ENCODE measurements around the gene ASAP2. TPM values are rescaled to one million over a fixed set of nuclear protein-coding genes. Genes with fewer than 3 reads are reported as not detected.

The ASAP2 gene
- total RNA-seq, 1 experiment from 2014 or later, result 81.7 TPM

DNA sequence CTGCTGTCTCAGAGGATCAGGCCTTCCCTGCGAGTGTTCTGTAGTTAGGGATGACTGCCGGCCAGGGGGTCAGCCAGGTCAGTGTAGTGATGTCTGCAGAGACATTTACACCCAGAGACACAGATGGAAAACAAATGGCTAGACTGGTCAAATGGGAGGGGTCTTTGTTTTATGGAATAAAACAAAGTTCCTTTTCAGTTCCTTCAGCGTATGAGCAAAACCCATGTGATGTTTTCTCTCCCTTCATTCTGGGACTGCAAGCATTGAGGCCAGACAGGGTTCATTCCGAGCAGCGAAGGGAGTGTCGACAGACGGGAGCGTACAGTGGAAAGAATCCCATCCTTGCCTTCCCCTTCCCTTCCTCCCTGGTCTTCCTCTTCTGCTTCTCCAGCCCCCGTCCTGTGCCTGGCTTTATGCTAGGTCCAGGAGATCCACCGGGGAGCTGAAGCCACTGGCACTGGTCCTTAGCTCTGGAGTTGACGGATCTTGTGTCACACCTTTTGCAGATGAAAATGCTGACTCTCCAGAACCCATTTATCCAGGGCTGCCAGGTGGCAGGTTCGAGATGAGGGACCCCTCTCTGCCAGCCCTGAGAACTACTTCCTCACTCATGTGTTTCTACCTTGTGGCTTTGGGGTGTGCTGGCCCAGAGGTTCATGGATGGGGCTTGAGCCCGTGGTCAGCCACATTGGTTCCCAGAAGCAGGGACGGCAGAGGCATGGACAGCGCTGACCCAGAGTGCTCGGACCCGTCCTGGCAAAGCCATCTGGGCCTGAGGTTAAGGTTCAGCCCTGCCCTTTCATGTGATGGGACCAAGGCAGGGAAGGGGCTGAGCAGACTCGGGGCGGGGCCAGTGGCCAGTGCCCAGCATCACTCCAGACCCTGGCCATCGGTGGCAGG, 192.5 kb downstream of the ASAP2 start:
- DNase-seq (ENCODE audit: low read depth), result no peak

DNA sequence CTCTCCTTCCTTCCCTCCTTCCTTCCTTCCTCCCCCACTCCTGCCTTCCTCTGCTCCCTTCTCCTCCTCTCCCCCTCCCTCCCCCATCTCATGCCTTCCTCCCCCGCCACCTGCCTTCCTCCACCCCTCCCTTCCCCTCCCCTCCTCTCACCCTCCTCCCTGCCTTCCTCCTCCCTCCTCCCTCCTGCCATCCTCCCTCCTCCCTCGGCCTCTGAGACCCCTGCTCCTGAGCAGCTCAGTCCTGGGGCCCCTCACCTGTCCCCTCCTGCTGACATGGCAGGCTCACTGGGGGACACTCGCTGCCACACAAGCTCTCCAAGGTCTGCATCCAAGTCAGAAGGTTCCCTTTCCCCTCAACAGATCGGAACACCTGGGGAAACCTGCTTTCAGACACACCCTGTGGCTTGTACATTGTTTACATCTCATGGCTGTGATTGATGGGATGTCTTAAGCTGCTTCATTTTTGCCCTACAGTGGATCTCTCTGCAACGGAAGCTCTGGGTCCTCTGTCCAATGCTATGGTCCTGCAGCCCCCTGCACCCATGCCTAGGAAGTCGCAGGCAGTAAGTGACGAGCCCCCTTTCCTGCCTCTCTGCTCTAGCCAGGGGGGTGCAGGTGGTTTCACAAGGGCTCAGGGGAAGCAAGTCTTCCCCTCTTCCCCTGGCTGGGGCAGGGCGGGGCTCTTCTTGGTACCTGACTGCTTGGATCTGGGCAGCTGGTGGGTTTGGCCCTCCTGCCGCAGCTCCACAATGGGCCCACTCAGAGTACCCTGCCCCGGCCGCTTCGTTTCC, 193.9 kb downstream of the ASAP2 start:
- no peak for DNase-seq (ENCODE audit: low read depth)

DNA sequence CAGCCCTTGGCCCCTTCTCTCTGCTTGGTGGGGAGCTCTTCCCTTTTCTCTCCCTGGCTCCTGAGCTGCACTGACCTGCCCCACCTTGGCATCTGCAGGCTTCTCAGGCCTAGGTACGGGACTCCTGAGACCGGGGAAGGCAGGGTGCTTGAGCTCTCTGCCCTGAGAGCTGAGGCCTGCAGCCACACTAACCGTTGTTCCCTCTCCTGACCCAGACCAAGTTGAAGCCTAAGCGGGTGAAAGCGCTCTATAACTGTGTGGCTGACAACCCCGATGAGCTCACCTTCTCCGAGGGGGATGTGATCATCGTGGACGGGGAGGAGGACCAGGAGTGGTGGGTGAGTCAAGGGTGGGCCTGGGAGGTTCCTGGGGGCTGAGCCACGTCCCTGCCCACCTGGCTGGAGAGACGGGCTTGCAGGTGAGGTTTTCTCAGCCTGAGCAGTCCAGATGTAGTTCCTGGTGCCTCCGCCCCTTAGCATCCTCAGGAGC, 194.5 kb downstream of the ASAP2 start:
- DNase-seq (ENCODE audit: low read depth), result no peak

DNA sequence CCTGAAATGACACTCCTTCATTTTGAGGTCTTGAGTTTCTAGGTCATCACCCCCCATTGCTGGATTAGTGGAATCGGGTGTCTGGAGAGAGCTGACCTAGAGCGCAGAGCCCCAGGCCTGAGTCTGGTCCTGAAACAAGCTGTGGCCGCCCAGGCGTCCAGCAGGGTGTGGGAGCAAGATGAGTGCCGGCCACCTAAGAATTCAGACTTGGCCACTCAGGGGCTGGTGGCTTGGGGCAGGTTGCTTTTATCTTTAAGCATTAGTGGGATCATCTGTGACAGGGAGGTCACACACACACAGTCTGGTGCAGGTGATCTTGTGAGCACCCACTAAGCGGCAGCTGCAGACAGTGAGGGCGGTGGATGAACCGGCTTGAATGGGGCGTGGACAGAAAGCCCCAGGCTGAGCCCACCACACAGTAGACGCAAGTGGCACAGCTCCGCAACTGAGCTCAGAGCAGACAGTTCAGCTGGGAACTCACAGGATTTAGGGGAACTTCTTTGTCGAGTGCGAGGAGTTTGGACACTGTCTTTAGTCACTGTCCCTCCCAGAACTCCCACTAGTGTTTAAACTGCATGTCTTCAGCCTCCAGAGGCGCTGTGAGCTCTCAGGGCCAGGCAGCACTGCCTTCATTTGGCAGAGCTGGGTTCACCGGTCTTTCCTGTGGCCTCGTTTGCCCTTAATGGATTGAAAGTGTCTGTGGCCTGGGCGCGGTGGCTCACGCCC, 195.2 kb downstream of the ASAP2 start:
- DNase-seq (ENCODE audit: low read depth), result no peak

DNA sequence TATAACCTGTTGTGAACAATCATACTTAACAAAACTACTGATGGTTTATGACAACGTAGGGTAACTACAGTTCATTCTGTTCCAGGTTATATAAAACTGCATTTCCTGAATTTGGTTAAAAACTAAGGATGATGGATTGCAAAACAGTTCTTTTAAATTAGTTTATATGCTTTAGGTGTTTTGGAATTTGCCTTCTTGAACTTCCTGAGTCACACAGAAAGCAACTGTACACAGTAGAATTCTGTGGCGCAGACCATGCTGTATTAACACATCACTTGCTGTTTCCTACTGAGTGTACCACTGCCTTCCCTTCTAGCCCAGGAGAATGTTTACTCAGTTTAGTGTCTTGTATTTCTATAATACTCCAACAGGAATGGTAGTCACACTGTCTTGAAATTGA, 197.3 kb downstream of the ASAP2 start:
- no peak for DNase-seq (ENCODE audit: low read depth)

DNA sequence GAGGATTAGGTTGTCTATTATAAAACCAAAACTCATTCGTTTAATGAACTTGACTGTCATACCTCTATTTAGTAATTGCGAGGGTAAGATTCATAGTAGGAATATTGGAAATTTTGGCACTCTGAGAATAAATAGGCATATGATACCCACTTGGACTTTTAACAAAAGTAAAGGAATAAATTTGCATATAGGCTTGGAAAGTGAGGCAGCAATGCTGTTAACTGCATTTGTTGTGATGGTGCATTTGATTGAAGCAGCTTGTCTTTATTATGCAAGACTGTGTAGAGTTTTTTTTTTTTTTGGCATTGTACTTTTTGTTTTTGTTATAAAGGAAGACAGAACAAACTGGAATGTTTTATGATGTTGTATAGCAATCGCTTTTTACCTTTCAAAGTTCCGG, 197.8 kb downstream of the ASAP2 start:
- no peak for DNase-seq (ENCODE audit: low read depth)

DNA sequence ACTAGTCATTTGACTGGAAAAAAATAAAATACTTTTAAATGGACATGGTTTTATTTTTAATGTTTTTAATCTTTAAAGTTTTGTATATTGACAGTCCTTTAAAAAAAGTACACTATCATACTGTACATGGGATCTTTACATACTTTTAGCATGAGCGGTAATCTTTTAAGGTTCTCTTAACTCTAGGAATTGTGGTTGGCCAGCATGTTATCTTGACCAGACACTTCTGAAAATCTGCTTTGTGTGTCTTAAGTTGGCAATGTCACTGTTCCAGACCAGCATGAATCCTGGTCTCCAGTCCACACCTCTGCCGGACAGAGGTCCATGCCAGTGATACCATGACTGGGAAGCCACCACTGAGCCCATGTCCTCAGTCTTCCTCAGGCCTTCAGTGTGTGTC, 199.0 kb downstream of the ASAP2 start:
- no peak for DNase-seq (ENCODE audit: low read depth)

DNA sequence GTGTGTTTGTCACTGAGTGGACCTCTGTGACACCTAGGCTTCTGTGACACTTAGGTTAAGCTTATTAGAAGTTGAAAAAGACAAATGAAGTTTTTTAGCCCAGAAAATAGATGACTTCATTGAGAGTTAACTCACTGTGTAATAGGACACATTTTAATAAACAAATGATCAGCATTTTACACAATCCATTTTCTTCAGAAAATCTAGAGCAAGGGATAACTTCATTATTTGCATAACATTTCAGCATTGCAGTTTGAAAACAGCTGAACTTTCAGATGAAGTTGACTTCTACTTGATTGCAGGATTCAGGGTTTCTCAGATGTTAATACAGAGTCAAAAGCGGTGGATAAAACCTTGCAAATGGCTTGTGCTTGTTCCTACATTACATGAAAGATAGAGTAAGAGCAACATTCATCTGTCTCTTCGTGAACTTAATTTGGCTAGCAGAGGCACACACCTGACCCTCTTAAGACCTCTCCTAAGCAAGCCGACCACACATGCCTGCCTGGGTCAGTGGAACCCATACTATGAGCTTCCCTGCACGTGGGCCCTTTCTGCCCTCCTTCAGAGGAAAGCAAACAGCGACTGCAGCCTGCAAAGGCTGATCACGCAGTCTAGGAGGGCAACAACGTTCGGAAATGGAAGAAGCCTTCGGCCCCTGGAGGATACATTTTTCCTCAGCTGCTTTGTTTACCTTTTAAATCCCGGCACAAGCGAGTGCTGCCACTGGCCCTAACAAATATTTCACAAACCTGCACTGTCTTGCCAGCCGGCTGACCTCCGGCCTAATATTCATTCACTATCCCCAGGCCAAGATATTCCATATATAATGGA, 200.1 kb downstream of the ASAP2 start:
- no peak for DNase-seq (ENCODE audit: low read depth)

DNA sequence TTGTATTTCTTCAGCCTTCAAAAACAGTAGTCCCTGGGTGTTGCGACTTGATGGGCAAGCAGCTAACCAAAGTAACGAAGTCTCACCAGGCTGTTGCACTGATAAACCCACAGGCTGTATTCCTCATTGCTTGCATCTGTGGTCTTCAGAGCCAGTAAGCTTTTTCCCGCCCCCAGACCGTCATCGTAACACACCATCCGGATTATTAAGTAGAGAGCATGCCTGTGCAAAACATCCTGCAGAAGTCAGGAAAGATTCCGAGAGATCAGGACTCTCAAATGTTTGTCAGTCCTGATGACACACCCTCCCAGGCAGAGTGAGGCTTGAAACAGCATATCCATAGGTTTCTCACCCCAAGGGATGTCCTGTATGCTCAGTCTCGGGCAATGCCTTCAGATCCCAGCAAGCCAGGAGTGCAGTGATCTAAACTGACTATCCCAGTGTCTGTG, 200.8 kb downstream of the ASAP2 start:
- no peak for DNase-seq (ENCODE audit: low read depth)

DNA sequence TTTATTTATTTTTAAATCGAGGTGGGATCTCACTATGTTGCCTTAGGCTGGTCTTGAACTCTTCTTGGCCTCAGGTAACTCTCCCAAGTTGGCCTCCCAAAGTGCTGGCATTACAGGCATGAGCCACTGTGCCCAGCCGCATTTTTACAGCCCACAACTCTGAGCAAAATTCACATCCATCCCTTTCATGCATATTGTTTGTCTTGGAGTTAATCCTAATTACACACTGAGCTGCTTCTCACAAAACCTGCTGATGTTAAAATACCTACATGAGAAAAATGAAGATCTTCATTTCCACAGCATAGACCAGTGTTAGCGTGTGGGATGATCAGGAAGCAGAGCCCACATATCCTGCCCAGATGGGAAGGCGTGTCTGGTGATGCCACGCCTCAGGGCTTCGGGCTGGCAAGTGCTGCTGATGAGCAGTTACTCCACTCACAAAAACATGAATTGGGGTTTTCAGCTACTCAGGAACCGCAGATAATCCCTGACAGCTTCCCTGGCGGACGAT, 202.1 kb downstream of the ASAP2 start:
- DNase-seq (ENCODE audit: low read depth), result no peak

DNA sequence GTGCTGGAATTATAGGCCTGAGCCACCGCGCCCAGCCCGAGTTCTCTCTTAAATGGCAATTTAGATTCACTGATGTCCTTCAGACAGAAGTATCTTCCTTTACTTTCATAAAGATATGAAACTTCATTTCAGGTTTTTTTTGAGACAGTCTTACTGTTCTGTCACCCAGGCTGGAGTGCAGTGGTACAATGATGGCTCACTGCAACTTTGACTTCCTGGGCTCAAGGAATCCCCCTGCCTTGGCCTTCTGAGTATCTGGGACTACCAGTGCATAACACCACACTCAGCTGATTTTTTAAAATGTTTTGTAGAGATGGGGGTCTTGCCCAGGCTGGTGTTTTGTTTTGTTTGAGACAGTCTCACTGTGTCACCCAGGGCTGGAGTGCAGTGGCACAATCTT, 203.5 kb downstream of the ASAP2 start:
- no peak for DNase-seq (ENCODE audit: low read depth)

DNA sequence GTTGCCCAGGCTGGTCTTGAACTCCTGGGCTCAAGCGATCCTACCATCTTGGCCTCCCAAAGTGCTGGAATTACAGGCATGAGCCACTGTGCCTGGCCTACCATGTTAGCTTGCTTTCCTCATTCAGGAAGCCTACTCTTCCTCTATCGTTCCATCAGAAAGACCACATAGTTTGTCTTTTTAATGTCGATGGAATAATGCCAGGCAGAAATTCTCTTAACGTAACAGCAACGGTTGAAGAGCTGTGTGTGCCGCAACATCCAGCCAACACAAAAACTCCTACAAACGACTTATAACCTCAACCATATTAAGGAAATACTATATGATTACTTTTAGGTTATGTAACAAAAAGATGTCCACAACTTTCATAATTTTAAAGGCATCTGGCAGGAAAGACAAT, 206.2 kb downstream of the ASAP2 start:
- DNase-seq (ENCODE audit: low read depth), result no peak

DNA sequence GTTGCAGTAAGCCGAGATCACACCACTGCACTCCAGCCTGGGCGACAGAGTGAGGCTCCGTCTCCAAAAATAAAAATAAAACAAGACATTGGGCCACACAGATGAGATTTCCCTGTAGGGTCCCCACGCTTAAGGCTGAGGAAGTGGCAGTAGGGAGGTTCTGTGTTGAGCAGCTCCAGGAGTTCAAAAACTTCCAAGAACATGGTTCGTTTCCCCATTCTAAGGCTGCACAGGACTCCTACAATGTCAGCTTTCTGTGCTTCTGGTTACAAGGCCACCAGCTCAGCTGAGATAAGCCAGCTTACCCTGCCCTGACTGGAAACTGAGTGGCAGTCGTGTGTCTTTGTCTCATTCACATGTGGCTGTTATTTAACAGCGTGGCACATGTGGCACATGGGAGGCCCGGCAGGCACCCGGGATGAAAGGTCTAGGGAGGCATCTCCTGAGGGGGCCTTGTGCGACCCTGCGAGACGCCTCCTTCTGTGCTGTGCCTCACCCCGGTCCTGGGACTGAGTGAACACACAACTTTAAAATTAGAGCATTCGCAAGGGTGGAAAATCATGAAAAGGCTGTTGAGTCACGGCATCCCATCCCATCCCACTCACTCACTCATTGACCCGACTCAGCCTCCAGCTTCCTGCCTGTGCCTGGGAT, 209.0 kb downstream of the ASAP2 start:
- DNase-seq (ENCODE audit: low read depth), result no peak

DNA sequence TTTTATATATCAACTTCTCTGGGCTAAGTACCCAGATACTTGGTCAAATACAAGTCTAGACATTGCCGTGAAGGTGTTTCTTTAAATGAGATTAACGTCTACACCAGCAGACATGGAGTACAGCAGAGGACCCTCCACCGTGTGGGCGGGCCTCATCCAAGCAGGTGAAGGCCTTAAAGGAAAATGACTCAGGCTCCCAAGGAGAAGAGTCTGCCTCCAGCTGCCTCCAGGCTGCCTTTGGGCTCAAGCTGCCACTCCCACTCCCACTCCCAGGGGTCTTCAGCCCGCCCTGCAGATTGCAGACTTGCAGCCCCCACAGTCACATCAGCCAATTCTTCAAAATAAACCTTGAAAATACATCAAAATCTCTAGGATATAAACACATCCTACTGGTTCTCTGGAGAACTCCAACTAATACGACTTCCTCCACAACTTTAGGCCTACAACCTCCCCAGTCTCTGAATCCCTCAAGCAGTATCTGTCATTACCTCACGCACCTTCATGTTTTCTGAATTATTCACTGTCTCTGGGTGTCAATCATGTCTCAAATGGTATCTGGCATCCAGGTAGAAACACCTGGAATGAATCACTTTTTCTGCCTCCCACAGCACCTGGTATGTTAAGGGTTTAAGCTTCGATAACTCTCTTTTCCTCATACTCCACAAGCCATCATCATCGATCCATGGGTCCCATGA, 209.8 kb downstream of the ASAP2 start:
- DNase-seq (ENCODE audit: low read depth), result no peak

DNA sequence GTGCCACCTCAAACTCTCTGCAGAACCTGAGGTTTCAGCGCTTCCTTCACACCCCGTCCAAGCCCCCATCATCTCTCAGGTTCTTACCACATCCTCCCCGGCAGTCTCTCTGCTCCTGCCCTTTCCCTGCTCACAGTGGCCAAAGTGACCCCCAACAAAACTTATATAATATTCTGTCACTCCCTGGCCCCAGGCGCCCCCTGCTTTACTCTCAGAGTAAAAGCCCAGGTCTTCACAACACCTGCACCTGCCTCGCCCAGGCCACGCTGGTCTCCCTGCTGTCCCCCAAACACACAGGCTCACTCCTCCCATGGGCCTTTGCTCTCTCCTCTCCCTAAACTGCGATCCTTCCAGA, 210.3 kb downstream of the ASAP2 start:
- no peak for DNase-seq (ENCODE audit: low read depth)

DNA sequence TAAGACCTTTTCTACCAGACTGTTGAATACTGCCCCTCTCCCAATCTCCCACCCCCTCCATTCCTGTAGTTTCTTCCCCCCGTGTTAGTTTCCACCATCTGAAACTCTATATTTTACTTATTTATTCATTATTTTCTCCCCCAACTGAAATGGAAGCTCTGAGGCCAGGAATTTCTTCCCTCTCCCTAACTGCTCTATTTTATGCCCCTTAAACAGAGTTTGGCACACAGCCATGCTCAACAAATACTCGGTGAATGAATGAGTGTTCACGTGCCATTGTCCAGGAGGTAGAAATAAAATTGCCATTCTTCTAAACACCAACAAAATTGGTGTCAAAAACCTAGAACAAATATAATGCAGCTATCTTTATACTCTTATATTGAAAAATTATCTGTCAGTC, 211.1 kb downstream of the ASAP2 start:
- no peak for DNase-seq (ENCODE audit: low read depth)

DNA sequence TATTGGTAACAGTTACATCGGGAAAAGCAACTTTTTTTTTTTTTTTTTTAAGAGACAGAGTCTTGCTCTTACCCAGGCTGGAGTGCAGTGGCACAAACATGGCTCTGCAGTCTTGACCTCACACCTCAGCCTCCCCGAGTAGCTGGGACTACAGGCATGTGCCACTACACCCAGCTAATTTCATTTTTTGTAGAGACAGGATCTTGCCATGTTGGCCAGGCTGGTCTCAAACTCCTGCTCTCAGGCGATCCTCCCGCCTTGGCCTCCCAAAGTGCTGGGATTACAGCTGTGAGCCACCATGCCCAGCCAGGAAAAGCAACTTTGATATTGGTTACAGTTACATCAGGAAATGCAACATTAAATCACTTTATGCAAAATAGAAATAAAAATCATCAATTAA, 212.1 kb downstream of the ASAP2 start:
- no peak for DNase-seq (ENCODE audit: low read depth)

DNA sequence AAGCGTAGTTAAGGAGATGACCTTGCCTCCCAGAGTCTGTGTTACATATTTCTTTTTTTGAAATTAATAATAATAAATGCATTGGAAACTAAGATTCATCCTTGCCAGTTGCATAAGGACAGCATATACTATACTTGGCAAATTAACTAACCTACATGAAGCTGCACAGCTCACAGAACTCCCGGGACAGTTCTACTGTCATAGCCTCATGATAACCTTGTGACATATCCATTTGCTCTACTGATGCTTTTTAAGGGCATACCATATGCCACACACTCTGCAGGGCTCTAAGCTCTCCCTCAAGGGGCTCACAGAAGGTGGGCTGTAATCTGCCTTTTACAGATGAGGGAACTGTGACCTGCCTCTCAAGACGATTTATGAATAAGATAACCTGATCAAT, 212.9 kb downstream of the ASAP2 start:
- no peak for DNase-seq (ENCODE audit: low read depth)

DNA sequence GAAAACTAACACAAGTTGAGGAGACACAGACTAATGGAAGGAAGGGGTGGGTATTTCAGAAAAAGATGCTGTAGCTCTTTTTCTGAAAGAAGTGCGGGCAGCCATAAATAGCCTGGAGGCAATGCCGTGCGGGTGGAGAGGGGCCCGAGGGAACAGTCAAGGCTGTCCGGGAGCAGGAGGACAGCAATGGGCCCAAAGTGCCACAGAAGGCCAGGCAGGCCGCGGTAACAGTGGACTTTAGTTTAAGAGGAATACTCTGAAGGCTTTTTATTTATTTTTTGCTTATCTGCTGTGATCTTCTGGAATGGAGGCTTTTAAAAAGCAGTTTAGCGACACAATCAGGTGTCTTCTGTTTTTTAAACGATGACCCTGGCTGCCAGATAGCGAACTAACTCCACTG, 213.9 kb downstream of the ASAP2 start:
- DNase-seq (ENCODE audit: low read depth), result no peak

Measured in LHCN-M2 (cell line).